ENCODE data around the gene LRRC2. TPM values are rescaled to one million over a fixed set of nuclear protein-coding genes. Genes with fewer than 3 reads are reported as not detected.

Gene LRRC2
- total and polyA plus RNA-seq, 9 of the 15 experiments (the other 6 are each of a cell fraction or from before 2014, with no cell fraction given): 0.01 to 0.04 (median 0.03) TPM; not detected in 5

DNA sequence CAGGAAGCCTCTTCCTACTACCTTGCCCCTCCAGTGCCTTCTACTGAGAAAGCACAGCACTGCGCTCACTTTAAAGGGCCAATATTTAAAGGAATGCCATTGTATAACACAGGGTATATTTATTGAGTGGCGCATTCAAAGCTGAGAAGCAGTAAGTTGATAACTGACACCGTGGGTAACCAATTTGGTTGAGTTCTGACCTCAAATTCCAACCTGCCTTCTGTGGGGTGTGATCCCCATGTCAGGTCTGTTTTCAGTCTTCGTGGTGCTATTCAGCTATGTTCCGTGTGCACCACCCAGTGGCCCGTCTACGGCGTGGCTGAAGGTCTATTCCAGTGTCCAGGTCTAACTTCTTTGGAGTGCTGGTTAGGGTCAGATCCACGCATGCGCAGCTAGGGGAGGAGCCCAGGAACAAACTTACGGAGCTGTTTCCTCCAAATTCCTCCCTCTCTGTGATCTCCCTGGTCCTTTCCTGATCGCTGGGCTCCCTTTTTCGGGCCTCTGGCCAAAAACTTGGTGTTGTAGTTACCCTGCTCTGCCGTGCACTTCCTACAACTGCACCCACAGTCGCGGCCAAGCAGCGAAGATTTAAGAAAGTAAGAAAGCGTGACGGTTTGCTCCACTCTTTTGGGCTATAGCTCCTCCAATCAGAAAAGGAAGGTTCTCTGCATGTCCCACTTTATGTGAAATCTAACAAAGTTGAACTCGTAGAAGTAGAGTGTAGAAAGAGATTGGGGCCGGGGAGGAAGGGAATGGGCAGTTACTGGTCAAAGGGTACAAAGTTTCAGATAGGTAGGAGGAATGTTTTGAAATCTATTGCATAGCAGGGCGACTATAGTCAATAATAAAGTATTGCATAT, 7.7 kb downstream of the LRRC2 start (continued):
- TF ChIP-seq, protein P1, sequence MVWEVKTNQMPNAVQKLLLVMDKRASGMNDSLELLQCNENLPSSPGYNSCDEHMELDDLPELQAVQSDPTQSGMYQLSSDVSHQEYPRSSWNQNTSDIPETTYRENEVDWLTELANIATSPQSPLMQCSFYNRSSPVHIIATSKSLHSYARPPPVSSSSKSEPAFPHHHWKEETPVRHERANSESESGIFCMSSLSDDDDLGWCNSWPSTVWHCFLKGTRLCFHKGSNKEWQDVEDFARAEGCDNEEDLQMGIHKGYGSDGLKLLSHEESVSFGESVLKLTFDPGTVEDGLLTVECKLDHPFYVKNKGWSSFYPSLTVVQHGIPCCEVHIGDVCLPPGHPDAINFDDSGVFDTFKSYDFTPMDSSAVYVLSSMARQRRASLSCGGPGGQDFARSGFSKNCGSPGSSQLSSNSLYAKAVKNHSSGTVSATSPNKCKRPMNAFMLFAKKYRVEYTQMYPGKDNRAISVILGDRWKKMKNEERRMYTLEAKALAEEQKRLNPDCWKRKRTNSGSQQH (CRISPR knock-in tag; IDR thresholded peaks at IDR 0.05): no peak
- TF ChIP-seq JUN (IDR thresholded peaks at IDR 0.05; ENCODE audit: borderline replicate concordance, low read depth, low read length) (no peak), JUN (CRISPR knock-in tag; IDR thresholded peaks at IDR 0.05; ENCODE audit: borderline replicate concordance) (no peak), ARID2 (IDR thresholded peaks at IDR 0.05) (peak; percentile 100), EWSR1 (IDR thresholded peaks at IDR 0.05; ENCODE audit: borderline replicate concordance, low read depth, partially characterized antibody) (no peak), DIDO1 (tag; IDR thresholded peaks at IDR 0.05; ENCODE audit: low read depth) (no peak), SMAD3 (CRISPR knock-in tag; conservative IDR thresholded peaks at IDR 0.05) (no peak; the same call in 1 of the 2 replicates), TBP (optimal IDR thresholded peaks at IDR 0.05; ENCODE audit: low read depth, low read length) (peak; percentile 21), ZNF408 (CRISPR knock-in tag; IDR thresholded peaks at IDR 0.05; ENCODE audit: low read depth) (no peak), GABPB2 (CRISPR knock-in tag; conservative IDR thresholded peaks at IDR 0.05) (no peak), ZC3H11A (IDR thresholded peaks at IDR 0.05; ENCODE audit: low read depth, low read length) (peak; percentile 49; the same call in 1 of the 2 replicates), NCOA4 (IDR thresholded peaks at IDR 0.05; ENCODE audit: partially characterized antibody) (no peak), SOX6 (IDR thresholded peaks at IDR 0.05) (peak; percentile 47), TCF7L2 (IDR thresholded peaks at IDR 0.05; ENCODE audit: low read depth, low read length) (no peak), TEAD2 (tag; IDR thresholded peaks at IDR 0.05) (peak; percentile 82), MEF2A (IDR thresholded peaks at IDR 0.05; ENCODE audit: control insufficient read depth, low read depth, low read length) (no peak), ZNF146 (CRISPR knock-in tag; IDR thresholded peaks at IDR 0.05; ENCODE audit: unreplicated experiment) (no peak), SETDB1 (IDR thresholded peaks at IDR 0.05; ENCODE audit: low read length) (no peak), DDX20 (tag; IDR thresholded peaks at IDR 0.05; ENCODE audit: low read depth) (no peak), ZNF274 (IDR thresholded peaks at IDR 0.05; ENCODE audit: borderline replicate concordance, low read depth, low read length) (no peak), TEAD1 (CRISPR knock-in tag; IDR thresholded peaks at IDR 0.05) (peak in 1 of 2 experiments; percentile 84; a peak in 2 of 4 replicates), GTF2E2 (tag; IDR thresholded peaks at IDR 0.05) (no peak), TRIM28 (IDR thresholded peaks at IDR 0.05) (peak; percentile 14; the same call in 1 of the 2 replicates), STAT5A (IDR thresholded peaks at IDR 0.05; ENCODE audit: borderline replicate concordance, low read length) (no peak)
- TF ChIP-seq, protein P2, sequence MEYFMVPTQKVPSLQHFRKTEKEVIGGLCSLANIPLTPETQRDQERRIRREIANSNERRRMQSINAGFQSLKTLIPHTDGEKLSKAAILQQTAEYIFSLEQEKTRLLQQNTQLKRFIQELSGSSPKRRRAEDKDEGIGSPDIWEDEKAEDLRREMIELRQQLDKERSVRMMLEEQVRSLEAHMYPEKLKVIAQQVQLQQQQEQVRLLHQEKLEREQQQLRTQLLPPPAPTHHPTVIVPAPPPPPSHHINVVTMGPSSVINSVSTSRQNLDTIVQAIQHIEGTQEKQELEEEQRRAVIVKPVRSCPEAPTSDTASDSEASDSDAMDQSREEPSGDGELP (CRISPR knock-in tag; IDR thresholded peaks at IDR 0.05; ENCODE audit: borderline replicate concordance): peak; percentile 67; the same call in 1 of the 2 replicates
- TF ChIP-seq, protein P3, sequence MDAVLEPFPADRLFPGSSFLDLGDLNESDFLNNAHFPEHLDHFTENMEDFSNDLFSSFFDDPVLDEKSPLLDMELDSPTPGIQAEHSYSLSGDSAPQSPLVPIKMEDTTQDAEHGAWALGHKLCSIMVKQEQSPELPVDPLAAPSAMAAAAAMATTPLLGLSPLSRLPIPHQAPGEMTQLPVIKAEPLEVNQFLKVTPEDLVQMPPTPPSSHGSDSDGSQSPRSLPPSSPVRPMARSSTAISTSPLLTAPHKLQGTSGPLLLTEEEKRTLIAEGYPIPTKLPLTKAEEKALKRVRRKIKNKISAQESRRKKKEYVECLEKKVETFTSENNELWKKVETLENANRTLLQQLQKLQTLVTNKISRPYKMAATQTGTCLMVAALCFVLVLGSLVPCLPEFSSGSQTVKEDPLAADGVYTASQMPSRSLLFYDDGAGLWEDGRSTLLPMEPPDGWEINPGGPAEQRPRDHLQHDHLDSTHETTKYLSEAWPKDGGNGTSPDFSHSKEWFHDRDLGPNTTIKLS (IDR thresholded peaks at IDR 0.05; ENCODE audit: borderline replicate concordance, low read depth): peak; percentile 58; the same call in 1 of the 2 replicates
